Panc1 (cell line): Measurements from ENCODE around the gene RPH3AL.

Experiments
- POLR2AphosphoS5 ChIP-seq: IDR thresholded peaks from 2 replicates; pipeline ENCODE4 v1.6.1; 2012; ENCODE audit warnings: mild to moderate bottlenecking, low read depth, low read length, moderate library complexity
- SIN3A ChIP-seq: IDR thresholded peaks from 2 replicates; pipeline ENCODE4 v1.6.1; 2012; ENCODE audit warnings: low read depth, mild to moderate bottlenecking, low read length, moderate library complexity, borderline replicate concordance; ENCODE audit not compliant: insufficient read depth
- TF ChIP-seq, protein P1 (sequence below): fragments of 450-650 bp; IDR thresholded peaks from 2 replicates; pipeline ENCODE4 v1.5.1; 2017; ENCODE audit warnings: mild to moderate bottlenecking

DNA sequence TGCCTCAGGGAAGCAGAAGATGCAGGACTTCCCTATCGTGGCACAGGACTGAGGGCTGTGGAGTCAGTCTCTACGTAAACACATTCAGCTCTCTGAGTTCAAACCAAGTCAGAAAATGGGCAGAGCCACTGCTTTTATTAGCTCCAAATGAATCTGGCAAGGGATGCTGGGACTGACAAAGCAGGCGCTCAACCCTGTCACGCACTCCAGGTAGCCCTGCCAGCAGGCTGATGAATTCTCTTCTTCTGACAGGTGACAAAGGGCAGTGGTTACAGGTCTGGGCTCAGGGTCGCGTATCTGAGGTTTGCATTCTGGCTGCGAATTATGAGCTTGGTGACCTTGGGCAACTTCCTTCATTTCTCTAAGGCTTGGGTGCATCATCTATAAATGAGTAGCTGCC lies 9.4 kb downstream of the RPH3AL start:
- no peak for TF ChIP-seq SIN3A
- TF ChIP-seq, protein P1, sequence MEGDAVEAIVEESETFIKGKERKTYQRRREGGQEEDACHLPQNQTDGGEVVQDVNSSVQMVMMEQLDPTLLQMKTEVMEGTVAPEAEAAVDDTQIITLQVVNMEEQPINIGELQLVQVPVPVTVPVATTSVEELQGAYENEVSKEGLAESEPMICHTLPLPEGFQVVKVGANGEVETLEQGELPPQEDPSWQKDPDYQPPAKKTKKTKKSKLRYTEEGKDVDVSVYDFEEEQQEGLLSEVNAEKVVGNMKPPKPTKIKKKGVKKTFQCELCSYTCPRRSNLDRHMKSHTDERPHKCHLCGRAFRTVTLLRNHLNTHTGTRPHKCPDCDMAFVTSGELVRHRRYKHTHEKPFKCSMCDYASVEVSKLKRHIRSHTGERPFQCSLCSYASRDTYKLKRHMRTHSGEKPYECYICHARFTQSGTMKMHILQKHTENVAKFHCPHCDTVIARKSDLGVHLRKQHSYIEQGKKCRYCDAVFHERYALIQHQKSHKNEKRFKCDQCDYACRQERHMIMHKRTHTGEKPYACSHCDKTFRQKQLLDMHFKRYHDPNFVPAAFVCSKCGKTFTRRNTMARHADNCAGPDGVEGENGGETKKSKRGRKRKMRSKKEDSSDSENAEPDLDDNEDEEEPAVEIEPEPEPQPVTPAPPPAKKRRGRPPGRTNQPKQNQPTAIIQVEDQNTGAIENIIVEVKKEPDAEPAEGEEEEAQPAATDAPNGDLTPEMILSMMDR: no peak
- TF ChIP-seq POLR2AphosphoS5: no peak
